GM18870 (cell line): Measurements from ENCODE around the gene SCFD2.

Source experiments
- ATAC-seq: cut with Tn5 transposase; IDR thresholded peaks from one replicate; pipeline ENCODE4 v1.9.1; 2021; ENCODE audit warnings: moderate library complexity; ENCODE audit not compliant: unreplicated experiment

SCFD2 gene

DNA sequence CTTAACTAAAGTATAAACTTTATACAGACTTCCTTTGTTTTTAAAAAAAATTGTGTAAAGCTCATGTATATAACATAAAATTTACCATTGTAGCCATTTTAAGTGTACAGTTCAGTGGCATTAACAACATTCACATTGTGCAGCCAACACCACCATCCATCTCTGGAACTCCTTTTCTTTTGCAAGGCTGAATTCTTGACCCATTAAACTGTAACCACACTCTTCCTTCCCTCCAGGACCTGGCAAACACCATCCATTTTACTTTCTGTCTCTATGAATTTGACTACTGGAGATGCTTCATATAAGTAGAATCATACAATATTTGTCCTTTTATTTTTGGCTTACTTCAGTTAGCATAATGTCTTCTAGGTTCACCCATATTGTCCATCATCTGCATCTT is 399.1 kb downstream of the SCFD2 start:
- ATAC-seq = no peak

DNA sequence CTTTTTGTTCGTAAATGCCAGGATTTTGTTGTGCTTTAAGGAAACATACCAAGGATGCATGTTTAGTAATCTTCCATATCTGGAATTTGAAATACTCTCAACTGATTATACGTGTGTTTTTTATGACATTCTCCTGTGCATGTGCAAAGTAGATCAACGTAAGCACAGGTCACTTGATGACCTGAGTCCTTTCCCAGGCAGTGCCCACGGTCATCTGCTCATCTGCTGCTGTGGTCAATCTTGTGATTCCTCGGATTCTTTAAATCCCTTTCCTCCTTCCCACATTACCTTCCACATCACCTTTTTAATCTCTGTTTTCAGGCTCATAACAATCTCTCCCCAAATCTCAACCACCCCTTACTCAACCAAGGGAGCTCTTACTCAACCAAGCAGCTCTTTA is 399.7 kb downstream of the SCFD2 start:
- ATAC-seq = no peak

DNA sequence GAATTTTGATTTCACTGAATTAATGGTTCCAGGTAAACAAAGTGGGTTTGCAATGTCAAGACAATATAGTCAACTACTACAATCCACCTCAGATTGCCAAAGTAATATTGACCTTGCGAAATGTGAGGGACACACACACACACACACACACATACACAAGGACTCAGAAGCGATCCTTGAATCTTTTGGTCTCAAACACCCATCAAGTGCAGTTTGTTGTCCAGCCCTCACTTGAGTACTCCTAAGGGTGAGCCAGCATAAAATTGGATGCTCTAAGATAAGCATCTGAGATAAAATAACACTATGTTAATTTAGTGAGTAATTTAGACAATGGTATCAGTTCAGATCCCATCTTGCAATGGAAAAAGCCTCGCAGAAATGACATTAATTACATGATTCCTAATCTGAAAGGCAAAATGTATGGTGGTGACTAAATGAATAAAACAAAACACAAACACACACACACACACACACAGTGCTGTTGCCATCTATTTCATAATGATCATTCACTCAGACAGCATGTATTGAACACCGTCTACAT is 401.2 kb downstream of the SCFD2 start:
- ATAC-seq = no peak

DNA sequence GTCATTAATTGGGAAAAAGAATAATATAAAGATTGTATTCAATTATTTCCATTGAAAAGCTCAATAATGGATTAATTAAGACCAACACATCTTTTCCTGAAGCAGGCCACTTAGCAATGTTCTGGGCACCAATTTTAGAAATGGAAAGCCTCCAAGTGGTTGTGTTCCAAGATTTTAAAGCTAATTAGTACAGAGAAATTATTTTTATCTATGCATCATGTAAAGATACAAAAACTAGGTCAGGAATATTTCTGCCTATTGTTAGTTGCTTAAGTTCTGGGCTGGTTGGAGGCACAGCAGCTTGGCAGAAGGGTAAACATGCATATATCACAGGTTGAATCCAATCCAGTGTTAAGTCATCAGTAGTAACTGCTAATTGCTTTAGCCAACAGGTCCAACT is 401.9 kb downstream of the SCFD2 start:
- ATAC-seq = no peak

DNA sequence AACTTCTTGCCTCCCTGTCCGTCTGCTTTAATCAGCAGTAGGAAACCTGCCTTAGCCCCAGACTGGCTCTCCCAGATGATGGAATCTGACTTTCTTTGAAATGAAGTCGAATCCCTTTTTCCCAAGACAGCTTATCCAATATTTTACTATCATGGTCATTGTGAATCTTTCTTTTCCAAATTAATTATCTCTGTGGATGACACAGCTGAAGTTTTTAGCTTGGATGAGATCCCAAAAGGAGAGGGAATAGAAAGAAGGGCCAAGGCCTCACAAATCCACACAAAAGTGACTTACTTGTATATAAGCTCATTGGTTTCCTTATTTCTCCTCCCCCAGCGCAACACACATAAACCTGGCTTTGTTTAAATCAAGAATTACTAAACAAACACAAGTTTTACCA is 403.1 kb downstream of the SCFD2 start:
- no peak for ATAC-seq

DNA sequence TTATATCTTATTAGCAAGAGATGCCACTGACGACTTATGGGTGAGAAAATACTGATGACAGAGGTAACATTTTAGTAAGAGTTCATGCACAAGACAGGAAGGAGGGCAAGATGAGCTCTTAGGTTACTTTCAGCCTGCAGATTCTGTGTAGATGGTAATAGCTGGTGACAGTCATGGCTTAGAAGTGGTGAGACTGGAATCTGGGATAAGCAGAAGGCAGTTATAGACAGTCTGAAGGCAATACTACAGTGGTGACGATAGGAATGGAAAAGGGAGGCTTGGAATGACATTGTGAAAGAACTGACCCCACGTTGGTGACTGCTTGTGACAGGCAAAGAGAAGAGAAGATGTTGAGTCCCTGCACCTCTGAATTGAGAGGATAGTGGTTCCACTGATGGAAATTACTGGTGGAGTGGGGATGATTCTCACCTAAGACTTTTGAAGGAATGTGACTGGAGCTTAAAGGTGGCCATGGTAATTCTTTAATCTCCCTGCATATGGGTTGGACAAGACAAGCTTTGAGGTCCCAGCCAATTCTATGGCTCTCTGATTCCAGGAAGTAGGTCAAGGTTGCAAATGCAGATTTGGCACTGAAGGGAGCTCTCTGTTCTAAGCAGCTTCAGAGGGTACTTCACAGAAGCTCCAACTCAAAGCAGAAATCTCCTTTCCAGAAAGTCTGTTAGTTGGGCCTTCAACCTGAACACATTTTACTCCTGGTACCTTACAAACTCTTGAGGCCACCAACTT is 404.0 kb downstream of the SCFD2 start:
- no peak for ATAC-seq

DNA sequence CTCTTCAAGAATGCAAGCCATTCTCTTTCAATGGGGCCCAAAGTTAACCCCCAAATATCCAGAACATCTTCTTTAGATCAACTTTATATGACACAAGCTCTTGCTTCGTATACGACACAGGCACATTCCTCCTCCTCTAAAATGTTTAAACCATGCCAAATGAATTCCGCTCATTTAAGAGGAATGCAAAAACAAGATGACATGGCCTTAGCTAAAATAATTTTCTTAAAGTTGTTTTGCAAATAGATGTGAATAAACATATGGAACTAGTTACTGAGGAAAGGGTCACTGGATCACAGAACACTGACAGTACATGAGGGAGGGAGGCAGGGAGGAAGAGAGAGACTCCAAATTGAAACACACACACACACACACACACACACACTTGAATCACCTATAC is 406.3 kb downstream of the SCFD2 start:
- ATAC-seq = no peak

DNA sequence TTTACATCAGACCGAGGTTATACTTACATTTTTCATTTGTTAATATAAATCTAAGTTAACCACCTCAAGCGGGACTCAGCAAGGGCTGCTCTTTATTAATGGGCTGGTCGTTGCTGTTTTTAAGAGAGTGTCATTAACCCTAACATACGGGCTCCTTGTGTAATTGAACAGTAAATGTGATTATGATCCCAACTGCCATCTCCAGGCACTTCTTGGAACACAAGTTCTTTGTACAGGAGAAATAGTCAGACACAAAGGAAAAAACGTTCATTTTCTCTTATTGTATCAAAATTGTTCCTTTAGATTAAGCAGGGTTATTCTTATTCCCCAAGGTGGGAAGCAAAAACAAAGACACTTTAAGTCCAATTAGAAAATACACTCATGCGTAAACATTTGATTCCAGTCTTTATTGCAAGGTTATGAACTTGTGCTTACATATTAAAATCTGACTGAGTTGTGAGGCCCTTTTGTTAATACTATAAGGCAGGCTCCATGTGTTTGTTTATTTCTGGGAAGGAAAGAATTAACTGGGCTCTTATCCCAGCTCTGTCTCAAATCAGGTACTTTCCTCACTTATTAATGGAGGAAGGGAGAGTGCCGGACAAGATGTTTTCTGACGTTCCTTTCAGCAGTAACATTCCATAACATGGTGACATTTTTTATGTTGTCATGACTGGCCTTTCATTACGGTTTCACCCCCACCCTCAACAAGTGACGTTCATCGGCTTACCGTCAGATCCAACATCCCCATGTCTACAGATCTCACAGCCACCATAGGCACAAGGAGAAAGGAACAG is 407.8 kb downstream of the SCFD2 start:
- no peak for ATAC-seq

DNA sequence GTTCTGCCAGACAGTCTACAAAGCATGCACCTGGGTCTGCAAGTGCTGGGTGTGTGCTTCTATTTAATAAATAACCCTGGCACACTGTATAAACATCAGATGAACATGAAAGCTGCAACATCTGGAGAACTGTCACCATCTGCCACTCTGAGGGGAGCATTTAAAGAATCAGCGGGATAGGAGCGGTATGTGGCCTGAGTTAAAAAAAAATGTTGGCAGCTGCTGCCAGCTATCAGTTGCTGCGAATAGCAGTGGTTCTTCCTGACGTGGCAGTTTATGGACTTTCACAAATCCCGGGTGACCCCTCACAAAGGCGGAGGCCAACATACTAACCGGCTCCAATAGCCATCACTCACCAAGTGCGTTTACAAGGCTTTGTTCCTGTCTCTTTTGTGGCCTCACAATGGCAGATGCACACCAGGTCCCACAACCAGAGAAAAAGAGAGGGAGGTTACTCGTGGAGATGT is 408.6 kb downstream of the SCFD2 start:
- no peak for ATAC-seq

DNA sequence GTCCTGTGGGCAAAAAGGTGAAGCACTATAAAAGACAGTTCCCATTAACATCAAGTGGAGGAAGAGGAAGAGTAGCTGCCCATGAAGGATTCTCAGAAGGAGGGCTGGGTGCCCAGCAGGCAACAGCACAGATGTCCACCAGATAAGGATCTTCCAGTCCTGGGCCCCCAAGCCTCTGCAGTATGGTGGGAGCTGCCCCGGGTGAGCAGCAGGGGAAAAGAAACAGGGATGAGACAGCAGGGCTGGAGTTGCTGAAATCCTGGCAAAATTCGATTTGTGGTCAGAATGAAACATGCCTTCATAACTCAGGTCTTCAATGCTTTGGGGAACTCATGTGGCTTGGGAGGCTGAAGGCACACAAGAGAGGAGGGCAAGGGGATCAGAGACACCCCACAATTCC is 409.2 kb downstream of the SCFD2 start:
- no peak for ATAC-seq

DNA sequence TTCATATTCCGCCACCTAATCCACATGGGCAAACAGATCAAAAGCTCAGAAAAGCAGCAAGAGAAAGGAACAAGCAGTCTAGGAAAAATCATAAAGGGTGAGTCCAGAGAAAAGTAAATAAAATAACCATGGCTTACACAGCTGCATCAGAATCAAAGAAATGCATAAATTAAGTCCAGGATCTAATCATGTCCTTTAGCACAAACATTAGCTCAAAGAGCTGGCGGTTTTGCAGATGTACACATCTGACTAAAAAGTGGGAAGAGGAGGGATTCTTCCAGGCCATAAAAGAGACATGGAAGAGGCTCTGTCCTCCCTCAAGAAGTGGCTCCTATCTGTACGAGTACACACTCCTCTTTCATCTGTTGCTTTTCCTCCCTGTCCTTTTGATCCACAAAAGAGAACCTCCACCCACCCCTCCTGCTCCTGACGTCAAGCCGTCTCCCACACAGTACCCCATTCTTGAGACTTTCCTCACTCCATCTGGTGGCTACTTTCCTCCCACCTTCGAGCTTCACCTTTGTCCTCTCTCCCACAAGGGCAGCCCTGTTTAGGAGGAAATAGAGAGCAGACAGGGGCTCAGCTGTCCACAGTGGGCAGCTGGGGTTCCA is 411.2 kb downstream of the SCFD2 start:
- ATAC-seq = no peak

DNA sequence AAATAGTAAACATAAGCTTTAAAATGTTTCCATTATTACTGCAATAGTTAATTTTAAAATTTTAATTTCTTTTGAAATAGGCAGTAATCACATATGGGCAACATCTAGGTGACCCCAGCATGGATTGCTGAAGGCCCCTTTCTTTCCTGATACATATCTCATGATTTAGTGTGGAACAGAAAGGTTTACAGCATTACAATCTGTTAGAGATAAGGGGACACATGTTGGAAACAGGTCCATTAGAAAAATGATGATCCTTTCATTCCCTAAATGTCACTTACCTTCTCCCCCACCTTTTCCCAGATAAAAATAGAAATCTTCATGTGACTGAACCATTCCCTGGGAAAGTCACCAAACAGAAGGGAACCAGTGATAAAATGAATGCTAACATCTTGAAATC is 413.3 kb downstream of the SCFD2 start:
- ATAC-seq = no peak

DNA sequence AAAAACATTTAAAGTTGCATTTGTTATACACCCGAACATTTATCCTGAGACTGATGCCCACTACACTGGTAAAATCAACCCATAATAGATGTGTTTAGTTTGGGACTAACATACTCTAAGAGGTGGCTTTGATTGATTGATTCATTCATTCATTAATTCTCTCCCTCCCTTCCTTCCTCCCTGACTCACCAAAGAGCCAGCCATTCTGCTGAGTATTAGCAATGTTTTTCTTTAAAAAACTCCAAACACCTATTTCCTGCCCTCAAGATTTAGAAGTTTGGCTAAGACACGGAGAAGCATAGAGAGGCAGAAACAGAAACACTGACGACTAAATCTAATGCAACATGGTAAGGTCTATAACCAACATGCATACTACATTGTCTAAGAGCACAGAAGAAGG is 414.8 kb downstream of the SCFD2 start:
- ATAC-seq = no peak

DNA sequence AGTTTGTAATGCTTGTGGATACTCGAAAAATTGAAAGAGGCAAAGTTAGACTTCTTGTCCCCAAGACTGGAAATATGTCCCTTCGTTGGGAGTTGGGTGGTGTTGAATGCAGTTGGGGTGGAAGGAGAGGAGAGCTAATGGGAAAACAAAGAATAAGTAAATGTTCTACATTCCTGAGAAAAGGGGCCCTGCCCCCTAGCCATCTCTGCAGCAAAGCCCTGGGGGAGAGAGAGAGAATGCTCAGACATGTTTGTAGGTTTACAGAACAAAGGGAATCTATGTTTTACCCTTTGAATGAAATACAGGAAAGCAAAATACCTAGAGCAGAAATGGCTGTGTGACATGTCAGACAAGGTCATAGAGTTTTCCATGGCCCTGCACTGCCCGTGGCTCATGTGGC is 415.6 kb downstream of the SCFD2 start:
- no peak for ATAC-seq

DNA sequence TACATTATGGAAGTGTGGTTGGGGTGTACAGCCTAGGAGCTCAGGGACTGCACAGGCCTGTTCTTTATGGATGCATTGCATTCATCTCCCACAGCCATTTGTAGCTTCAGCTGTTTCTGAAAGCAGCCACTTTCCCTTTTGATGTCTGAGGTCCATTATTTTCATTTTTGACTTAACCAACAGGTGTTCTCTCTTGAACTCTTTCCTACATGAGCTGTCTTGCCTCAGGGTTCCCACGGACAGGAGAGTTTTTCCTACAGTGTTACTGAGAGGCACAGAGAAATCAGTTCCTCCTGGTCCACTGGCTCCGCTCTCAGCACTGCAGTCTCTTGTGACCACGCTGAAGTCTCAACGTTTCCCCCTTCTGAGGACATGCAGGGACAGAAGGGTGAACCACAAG is 416.5 kb downstream of the SCFD2 start:
- ATAC-seq = no peak

DNA sequence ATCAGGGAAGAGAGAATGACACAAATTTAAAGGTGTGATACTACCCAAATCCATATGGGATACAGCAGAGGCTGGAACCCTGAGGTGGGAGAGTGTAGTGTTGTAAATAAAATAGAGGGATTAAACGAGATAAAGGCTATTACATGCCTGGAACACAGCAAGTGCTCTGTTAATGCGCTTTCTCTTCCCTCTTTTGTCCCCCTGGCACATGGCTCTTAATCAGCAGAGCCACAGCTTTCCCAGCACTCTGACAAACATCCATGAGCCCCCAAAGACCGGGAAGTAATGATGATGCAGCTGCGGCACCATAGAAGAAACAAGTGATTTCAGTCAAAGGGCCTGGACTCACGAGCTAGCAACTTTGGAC is 417.8 kb downstream of the SCFD2 start:
- ATAC-seq = no peak

DNA sequence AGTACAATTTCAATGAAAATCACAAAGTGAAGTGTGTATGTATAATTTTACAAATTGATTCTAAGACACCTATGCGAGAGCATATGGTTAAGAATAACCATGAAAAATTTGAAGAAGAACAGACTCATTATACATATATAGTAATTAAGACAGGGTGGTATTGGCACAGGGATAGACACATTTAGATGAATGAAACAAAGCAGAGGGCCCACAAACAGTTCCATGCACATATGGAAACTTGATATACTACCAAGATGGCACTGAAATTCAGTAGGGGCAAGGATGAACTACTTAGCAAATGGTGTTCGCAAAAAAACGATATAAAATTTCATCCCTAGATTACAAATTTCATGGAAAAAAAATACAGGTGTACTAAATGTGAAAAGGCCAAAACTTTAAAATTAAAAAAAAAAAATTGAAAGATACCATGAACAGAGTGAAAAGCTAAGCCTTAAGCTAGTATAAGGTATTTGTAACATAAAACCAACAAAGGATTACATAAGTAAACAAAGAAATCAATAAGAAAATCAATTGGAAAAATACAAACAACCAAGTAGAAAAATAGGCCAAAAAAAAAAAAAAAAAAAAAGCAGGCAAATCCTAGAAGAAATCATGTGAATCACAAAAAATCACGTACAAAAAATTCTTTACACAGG is 418.3 kb downstream of the SCFD2 start:
- no peak for ATAC-seq

DNA sequence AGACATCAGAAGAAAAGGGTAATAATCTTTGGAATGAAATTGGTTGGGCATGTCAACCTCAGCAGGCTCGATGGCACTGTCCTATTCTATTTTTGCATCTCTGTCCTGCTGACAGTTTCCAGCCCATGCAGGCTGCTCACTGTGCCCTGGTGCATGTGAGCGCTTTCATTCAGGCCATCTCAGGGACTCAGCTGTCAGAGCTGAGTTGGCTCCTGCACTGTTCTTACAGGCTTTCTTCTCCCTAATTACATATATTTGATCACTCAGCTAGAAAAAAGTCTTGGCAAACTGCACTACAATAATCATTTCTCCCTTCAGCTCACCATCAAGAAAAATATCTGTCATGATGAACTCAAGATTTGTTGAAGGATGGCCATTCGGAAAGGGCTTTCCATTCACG is 419.0 kb downstream of the SCFD2 start:
- no peak for ATAC-seq

DNA sequence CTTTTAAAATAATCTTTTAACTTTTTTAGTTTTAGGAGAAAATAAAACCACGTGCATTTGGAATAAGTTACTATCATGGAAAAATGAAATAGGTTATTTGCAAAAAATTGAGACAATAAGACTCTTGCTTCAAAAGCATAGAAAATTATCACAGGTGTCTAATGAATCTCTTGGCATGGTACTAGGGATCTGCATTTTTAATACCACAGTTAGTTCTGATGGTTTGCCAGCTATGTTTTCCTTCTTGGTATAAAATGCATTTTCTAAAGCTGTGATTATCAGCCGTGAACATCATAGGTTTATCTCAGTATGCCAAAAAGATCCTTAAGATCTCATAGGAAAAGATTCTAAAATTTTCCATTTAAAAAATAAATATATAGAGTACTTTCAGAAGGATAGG is 419.9 kb downstream of the SCFD2 start:
- ATAC-seq = no peak

DNA sequence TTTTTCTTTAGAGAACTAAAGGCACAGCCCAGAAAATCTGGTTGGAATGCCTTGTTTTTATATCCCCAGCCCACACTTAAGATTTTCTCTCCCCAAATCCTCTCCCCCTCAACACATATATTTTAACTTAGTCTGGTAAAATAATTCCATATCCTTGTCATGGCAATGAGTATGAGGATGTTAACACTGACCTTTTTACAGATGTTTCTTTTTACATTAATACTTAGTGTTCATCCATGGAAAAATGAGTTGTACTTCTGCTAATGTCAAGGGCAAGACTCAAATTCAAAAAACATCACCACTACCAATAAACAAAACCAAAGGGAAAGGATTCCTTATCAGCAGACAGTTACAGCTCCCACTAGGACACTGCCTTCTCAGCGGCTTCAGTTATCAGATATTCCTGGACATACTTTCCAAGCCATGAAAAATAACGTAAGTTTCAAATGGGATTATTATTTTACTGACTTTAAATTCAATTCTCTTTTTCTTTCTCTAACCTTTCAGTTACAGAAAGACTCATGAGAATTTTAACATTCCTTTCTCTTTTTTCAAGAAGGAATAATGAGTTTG is 420.4 kb downstream of the SCFD2 start:
- ATAC-seq = no peak

DNA sequence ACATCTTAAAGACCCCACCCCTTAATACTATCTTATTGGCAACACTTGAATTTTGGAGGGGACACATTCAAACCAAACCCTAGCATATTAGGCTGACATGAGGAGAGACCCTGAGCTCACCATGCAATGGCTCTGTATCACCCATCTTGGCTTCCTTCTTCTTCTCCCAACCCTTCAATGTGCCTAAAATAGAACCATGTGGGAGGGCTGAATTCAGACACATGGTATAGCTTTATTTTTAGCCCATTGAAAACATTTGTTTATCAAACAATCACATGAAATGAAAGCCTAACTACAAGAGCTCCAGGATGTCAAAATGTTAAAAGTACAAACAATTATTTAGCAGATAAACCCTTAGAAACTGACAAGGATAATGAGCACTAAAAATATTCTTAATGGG is 422.2 kb downstream of the SCFD2 start:
- ATAC-seq = no peak
